OCI-LY1 (cell line): ENCODE measurements around the gene CUX1.

Experiments
- H2AFZ ChIP-seq: fragments of 200-600 bp; sonication (generic), shearing (Covaris generic); 2 replicates; pipeline ENCODE4 v1.6.0; 2014; ENCODE audit warnings: antibody characterized with exemption, mild to moderate bottlenecking, low read length
- H3F3A ChIP-seq: fragments of 200-600 bp; sonication (generic), shearing (Covaris generic); 2 replicates; pipeline ENCODE4 v1.6.0; 2014; ENCODE audit warnings: mild to moderate bottlenecking, antibody characterized with exemption, low read length, moderate library complexity; ENCODE audit not compliant: insufficient read depth
- H3K27ac ChIP-seq: fragments of 200-600 bp; sonication (generic); 2 replicates; pipeline ENCODE4 v1.5.1; 2014; ENCODE audit warnings: low read length, mixed run types, mild to moderate bottlenecking, low read depth; ENCODE audit not compliant: poor library complexity, severe bottlenecking
- H3K27me3 ChIP-seq: fragments of 200-600 bp; sonication (generic); 2 replicates; pipeline ENCODE4 v1.6.0; 2014; ENCODE audit warnings: antibody characterized with exemption, mild to moderate bottlenecking, low read length, moderate library complexity; ENCODE audit not compliant: insufficient read depth
- H3K36me3 ChIP-seq: fragments of 200-600 bp; sonication (generic); 2 replicates; pipeline ENCODE4 v1.6.1; 2014; ENCODE audit warnings: mild to moderate bottlenecking, antibody characterized with exemption, low read length, moderate library complexity, mixed read lengths; ENCODE audit not compliant: insufficient read depth
- H3K4me1 ChIP-seq: fragments of 200-600 bp; sonication (generic); 2 replicates; pipeline ENCODE4 v1.5.1; 2014; ENCODE audit warnings: mild to moderate bottlenecking, low read length, moderate library complexity; ENCODE audit not compliant: insufficient read depth, severe bottlenecking
- H3K4me2 ChIP-seq: fragments of 200-600 bp; sonication (generic), shearing (Covaris generic); 2 replicates; pipeline ENCODE4 v1.6.1; 2014; ENCODE audit warnings: low read length
- H3K4me3 ChIP-seq: fragments of 200-600 bp; sonication (generic); 2 replicates; pipeline ENCODE4 v1.5.1; 2014; ENCODE audit warnings: low read length, low read depth, mild to moderate bottlenecking, mixed read lengths; ENCODE audit not compliant: poor library complexity, severe bottlenecking
- H3K79me2 ChIP-seq: fragments of 200-600 bp; shearing (Covaris generic); 2 replicates; pipeline ENCODE4 v1.6.1; 2016; ENCODE audit warnings: mixed run types, low read length, mixed read lengths; ENCODE audit not compliant: insufficient read depth
- H3K9ac ChIP-seq: fragments of 200-600 bp; sonication (generic), shearing (Covaris generic); 2 replicates; pipeline ENCODE4 v1.6.1; 2014; ENCODE audit warnings: mild to moderate bottlenecking, low read length, mixed read lengths
- H3K9me2 ChIP-seq: fragments of 200-600 bp; sonication (generic), shearing (Covaris generic); 2 replicates; pipeline ENCODE4 v1.6.1; 2014; ENCODE audit warnings: low read depth, mild to moderate bottlenecking, low read length, mixed read lengths
- H3K9me3 ChIP-seq: fragments of 200-600 bp; shearing (Covaris generic); 2 replicates; pipeline ENCODE4 v1.6.1; 2014; ENCODE audit warnings: low read length, mixed read lengths
- H4K20me1 ChIP-seq: fragments of 200-600 bp; sonication (generic), shearing (Covaris generic); 2 replicates; pipeline ENCODE4 v1.6.0; 2016; ENCODE audit warnings: mild to moderate bottlenecking, low read length; ENCODE audit not compliant: insufficient read depth
- EZH2 ChIP-seq: fragments of 200-600 bp; sonication (generic), shearing (Covaris generic); IDR thresholded peaks from 2 replicates; pipeline ENCODE4 v1.8.0; 2017; ENCODE audit warnings: borderline replicate concordance, mixed run types, mild to moderate bottlenecking, antibody characterized with exemption, low read length, moderate library complexity, mixed read lengths
- TF ChIP-seq, protein P1 (sequence below): fragments of 200-600 bp; sonication (generic), shearing (Covaris generic); IDR thresholded peaks from 2 replicates; pipeline ENCODE4 v1.5.1; 2017; ENCODE audit warnings: mild to moderate bottlenecking, antibody characterized with exemption, low read length, moderate library complexity, mixed read lengths

CUX1 gene

GRCh38 chr7:101904019-101904418, 86.6 kb downstream of the CUX1 start:
- Histone ChIP-seq H3K36me3 (peaks cover 22% of the 10 kb centered on the region), H2AFZ (no peak overlapping the region), H3F3A (0 out of 2 replicates have a peak, but pooled peaks cover 3% of the 10 kb centered on the region), H4K20me1 (no peaks in the 10 kb centered on the region), H3K9ac (no peak overlapping the region), H3K79me2 (peaks cover 99% of the 10 kb centered on the region), H3K9me2 (no peaks in the 10 kb centered on the region), H3K27ac (no peak overlapping the region), H3K27me3 (no peaks in the 10 kb centered on the region), H3K9me3 (no peaks in the 10 kb centered on the region), H3K4me3 (no peak overlapping the region), H3K4me1 (peaks cover 85% of the 10 kb centered on the region), H3K4me2 (no peak overlapping the region)
- no peak for TF ChIP-seq EZH2
- TF ChIP-seq, protein P1, sequence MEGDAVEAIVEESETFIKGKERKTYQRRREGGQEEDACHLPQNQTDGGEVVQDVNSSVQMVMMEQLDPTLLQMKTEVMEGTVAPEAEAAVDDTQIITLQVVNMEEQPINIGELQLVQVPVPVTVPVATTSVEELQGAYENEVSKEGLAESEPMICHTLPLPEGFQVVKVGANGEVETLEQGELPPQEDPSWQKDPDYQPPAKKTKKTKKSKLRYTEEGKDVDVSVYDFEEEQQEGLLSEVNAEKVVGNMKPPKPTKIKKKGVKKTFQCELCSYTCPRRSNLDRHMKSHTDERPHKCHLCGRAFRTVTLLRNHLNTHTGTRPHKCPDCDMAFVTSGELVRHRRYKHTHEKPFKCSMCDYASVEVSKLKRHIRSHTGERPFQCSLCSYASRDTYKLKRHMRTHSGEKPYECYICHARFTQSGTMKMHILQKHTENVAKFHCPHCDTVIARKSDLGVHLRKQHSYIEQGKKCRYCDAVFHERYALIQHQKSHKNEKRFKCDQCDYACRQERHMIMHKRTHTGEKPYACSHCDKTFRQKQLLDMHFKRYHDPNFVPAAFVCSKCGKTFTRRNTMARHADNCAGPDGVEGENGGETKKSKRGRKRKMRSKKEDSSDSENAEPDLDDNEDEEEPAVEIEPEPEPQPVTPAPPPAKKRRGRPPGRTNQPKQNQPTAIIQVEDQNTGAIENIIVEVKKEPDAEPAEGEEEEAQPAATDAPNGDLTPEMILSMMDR, result no peak

- Histone ChIP-seq H2AFZ (no peak overlapping the region), H3K79me2 (peaks cover 97% of the 10 kb centered on the region), H3K9me3 (no peaks in the 10 kb centered on the region), H3K9me2 (no peaks in the 10 kb centered on the region), H4K20me1 (no peaks in the 10 kb centered on the region), H3K4me1 (peaks cover 78% of the 10 kb centered on the region), H3K27me3 (no peaks in the 10 kb centered on the region), H3K36me3 (peaks cover 22% of the 10 kb centered on the region), H3K4me3 (no peak overlapping the region), H3K27ac (peak overlapping the region; percentile 20), H3F3A (0 out of 2 replicates have a peak, but pooled peaks cover 3% of the 10 kb centered on the region), H3K4me2 (no peak overlapping the region), H3K9ac (no peak overlapping the region)
- TF ChIP-seq, protein P1, result no peak
- TF ChIP-seq EZH2, result no peak
Observed at GRCh38 chr7:101905203-101905865, 87.9 kb downstream of the CUX1 start.

DNA sequence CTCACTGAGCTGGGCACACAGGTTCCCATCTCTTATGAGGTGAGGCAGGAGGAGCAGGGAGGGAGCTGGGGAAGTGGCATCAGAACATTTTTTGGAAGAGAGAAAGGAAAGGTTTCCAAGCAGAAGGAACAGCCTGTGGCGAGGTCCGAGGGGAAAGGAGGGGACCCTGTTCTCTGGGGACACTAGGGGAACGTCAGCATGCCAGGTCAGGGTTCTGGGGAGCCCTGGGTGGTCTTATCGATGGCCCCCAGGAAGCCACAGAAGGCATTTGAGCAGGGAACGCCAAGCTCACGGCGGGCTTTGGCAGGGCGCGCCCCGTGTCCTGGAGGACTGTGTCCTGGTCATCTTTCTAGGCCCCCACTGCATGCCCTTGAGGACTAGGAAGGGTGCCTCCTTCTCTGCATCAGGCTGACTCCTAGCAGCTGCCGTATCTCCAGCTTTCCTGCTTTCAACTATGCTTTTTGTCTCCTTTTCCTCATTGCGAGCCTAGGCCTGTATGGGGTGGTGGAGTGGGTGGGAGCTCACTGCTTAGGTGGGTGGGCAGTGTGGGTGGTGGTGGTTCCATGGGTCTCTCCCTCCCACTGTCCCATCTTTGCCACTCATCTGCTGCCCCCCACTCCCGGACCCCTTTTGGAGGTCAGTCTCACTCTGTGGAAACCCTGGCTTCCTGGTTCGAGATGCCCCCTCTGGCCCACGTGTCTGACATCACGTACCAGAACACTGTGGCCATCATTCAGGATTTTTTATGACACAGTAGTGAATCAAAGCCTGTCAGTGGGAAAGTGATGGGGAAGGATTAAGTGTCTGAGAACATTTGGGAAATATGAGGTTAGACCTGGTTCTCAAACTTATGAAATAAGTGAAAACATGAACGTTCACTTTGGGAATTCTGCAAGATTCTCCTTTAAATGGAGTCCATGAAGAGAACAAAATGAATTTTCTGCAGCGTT, 89.1 kb downstream of the CUX1 start:
- no peak overlapping the region for H3K4me2 ChIP-seq
- peaks cover 78% of the 10 kb centered on the region for H3K4me1 ChIP-seq
- peaks cover 33% of the 10 kb centered on the region for H3K36me3 ChIP-seq
- no peaks in the 10 kb centered on the region for H3K9me3 ChIP-seq
- no peaks in the 10 kb centered on the region for H4K20me1 ChIP-seq
- H3K4me3 ChIP-seq, result no peak overlapping the region
- no peak for TF ChIP-seq EZH2
- TF ChIP-seq, protein P1, result no peak
- H3F3A ChIP-seq, result 0 out of 2 replicates have a peak, but pooled peaks cover 3% of the 10 kb centered on the region
- H3K9ac ChIP-seq, result no peak overlapping the region
- peaks cover 97% of the 10 kb centered on the region for H3K79me2 ChIP-seq
- peak overlapping the region; percentile 16 for H3K27ac ChIP-seq
- no peaks in the 10 kb centered on the region for H3K9me2 ChIP-seq
- no peak overlapping the region for H2AFZ ChIP-seq
- H3K27me3 ChIP-seq, result no peaks in the 10 kb centered on the region
